ENCODE results near the gene LRRC38.

Gene LRRC38

DNA sequence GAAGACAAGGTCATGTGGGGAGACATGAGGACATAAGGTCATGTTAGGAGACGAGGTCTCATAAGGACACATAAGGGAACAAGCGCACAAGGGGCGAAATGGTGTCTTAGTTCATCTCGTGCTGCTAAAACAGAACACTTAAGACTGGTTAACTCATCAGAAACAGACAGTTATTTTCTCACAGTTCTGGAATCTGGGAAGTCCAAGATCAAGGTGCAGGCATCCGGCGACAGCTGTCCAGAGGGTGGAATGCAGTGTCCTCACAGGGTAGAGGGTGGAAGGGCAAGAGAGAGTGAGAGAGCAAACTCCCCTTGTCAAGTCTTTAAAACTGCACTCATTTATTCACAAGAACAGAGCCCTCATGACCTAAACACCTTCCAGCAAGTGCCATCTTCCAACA is 35.2 kb upstream of the LRRC38 start:
- DNase-seq (ENCODE audit: low read depth) = no peak
- TF ChIP-seq, protein P1, sequence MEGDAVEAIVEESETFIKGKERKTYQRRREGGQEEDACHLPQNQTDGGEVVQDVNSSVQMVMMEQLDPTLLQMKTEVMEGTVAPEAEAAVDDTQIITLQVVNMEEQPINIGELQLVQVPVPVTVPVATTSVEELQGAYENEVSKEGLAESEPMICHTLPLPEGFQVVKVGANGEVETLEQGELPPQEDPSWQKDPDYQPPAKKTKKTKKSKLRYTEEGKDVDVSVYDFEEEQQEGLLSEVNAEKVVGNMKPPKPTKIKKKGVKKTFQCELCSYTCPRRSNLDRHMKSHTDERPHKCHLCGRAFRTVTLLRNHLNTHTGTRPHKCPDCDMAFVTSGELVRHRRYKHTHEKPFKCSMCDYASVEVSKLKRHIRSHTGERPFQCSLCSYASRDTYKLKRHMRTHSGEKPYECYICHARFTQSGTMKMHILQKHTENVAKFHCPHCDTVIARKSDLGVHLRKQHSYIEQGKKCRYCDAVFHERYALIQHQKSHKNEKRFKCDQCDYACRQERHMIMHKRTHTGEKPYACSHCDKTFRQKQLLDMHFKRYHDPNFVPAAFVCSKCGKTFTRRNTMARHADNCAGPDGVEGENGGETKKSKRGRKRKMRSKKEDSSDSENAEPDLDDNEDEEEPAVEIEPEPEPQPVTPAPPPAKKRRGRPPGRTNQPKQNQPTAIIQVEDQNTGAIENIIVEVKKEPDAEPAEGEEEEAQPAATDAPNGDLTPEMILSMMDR (IDR thresholded peaks at IDR 0.05; ENCODE audit: low read depth, low read length) = no peak
- TF ChIP-seq, protein P2, sequence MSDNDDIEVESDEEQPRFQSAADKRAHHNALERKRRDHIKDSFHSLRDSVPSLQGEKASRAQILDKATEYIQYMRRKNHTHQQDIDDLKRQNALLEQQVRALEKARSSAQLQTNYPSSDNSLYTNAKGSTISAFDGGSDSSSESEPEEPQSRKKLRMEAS (IDR thresholded peaks at IDR 0.05; ENCODE audit: low read depth, low read length) = no peak
- TF ChIP-seq MYC (IDR thresholded peaks at IDR 0.05; ENCODE audit: low read depth, low read length) = no peak
- no peak for TF ChIP-seq POLR2A (IDR thresholded peaks at IDR 0.05; ENCODE audit: extremely low read depth, insufficient read length)
- no peak overlapping the region for H3K4me3 ChIP-seq (ENCODE audit: low read depth, low read length)

DNA sequence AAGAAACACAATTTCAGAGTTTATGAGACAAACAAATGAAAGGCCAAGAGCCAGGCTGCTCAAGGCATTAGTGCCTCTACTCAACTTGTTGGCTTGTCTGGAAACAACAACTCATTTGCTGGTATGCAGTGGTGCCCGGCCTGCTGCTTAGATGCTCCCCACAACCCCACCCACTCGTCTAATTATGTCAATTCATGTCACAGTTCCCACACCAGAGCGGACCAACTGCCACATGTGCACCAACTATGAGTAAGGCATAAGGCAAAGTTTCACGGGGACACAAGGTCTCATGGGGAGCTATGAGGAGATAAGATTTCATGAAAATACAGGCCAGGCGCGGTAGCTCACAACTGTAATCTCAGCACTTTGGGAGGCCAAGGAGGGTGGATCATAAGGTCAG is 34.5 kb upstream of the LRRC38 start:
- no peak overlapping the region for H3K4me3 ChIP-seq (ENCODE audit: low read depth, low read length)
- TF ChIP-seq, protein P2 (IDR thresholded peaks at IDR 0.05; ENCODE audit: low read depth, low read length) = no peak
- TF ChIP-seq, protein P1 (IDR thresholded peaks at IDR 0.05; ENCODE audit: low read depth, low read length) = no peak
- no peak for DNase-seq (ENCODE audit: low read depth)

DNA sequence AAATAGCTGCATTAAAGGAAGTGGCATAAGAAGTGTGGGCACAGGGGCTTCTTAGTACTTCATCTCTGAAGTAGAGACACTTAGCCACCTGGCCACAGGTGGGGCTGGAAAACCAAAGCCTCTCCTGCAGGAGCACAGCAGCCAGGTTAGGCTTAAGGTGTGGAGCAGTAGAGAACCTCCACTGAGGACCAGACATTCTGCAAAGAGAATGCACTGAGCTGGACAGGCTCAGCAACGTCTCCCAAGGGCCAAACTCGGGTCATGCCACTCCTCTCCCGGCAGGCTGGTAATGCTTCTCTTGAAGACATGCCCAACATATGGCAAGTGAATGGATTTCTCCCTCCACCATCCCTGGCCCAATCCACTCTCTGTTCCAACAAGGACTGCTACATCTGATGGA is 33.0 kb upstream of the LRRC38 start:
- DNase-seq (ENCODE audit: low read depth) = no peak
- TF ChIP-seq, protein P1 (IDR thresholded peaks at IDR 0.05; ENCODE audit: low read depth, low read length) = no peak
- TF ChIP-seq, protein P2 (IDR thresholded peaks at IDR 0.05; ENCODE audit: low read depth, low read length) = no peak
- TF ChIP-seq POLR2A (IDR thresholded peaks at IDR 0.05; ENCODE audit: extremely low read depth, insufficient read length) (no peak), MYC (IDR thresholded peaks at IDR 0.05; ENCODE audit: low read depth, low read length) (no peak)
- H3K4me3 ChIP-seq (ENCODE audit: low read depth, low read length) = no peak overlapping the region

DNA sequence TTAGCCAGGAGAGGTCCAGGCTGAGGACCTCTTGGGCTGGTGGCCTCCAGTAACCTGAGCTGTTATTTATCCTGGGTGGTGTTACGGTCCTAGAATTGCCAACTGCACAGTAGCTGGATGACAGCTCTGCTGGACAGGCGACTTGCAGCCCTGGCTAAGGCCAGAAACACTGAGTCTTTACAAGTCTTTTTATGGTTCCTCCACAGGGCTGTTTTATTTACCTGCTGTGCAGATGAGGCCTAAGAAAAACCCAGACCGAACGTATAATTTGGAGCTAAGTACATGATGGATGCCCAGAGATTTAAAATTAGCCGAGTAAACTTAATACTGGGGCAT is 30.4 kb upstream of the LRRC38 start:
- DNase-seq (ENCODE audit: low read depth) = no peak
- H3K4me3 ChIP-seq (ENCODE audit: low read depth, low read length) = no peak overlapping the region
- TF ChIP-seq, protein P1 (IDR thresholded peaks at IDR 0.05; ENCODE audit: low read depth, low read length) = no peak
- TF ChIP-seq, protein P2 (IDR thresholded peaks at IDR 0.05; ENCODE audit: low read depth, low read length) = no peak
- TF ChIP-seq POLR2A (IDR thresholded peaks at IDR 0.05; ENCODE audit: extremely low read depth, insufficient read length) = no peak

DNA sequence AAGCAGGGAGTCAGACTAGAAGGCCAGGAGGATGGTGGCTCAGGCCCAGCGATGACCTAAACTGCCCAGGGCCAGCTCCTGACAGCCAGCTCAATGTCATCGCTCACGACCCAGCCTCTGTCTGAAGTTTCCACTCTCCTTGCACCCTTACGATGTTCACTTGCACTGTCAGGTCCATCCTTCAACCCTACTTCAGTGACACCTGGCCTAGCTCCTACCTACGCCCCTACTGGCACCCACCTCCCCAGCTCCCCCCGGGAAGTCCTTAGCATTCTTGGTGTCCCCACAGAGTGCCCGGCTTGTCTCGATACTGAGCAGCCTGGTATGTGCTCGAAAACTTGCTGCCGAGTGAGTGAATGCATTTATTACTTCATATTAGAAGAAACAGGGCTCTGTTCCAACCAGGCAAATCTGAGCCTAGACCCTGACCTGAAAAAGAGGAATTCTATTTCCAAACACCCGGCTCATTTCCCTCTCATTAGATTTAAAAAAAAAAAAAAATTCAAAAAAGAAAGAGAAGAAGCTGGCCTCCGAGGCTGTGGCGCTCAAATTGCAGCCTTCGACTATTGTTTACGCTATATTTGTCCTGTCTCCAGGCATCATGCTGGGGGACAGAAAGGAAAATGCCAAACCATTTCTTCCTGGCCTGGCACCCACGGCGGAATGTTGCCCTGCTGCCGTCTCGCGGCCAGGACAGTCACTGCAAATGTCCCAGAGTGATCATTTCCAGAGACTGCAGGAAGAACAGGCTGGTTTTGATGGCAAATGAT is 29.8 kb upstream of the LRRC38 start:
- DNase-seq (ENCODE audit: low read depth) = no peak
- TF ChIP-seq, protein P2 (IDR thresholded peaks at IDR 0.05; ENCODE audit: low read depth, low read length) = no peak
- TF ChIP-seq, protein P1 (IDR thresholded peaks at IDR 0.05; ENCODE audit: low read depth, low read length) = no peak
- TF ChIP-seq POLR2A (IDR thresholded peaks at IDR 0.05; ENCODE audit: extremely low read depth, insufficient read length) (no peak), MYC (IDR thresholded peaks at IDR 0.05; ENCODE audit: low read depth, low read length) (no peak)

More for the DNA sequence above, 29.8 kb upstream of the LRRC38 start:
- H3K4me3 ChIP-seq (ENCODE audit: low read depth, low read length) = no peak overlapping the region
